Measurements from ENCODE around the gene CAPN15. TPM values are rescaled to one million over a fixed set of nuclear protein-coding genes. Genes with fewer than 3 reads are reported as not detected.

Gene CAPN15
- total RNA-seq, 1 experiment from 2014 or later, result 60.4 TPM

GRCh38 chr16:572865-573650 is 45.5 kb downstream of the CAPN15 start:
- intact Hi-C loops (cut with micrococcal nuclease), result no loop called here
- H3F3A ChIP-seq (ENCODE audit: low read length, unreplicated experiment), result no peaks in the 10 kb centered on the region
- H3K4me2 ChIP-seq (ENCODE audit: low read length), result no peak overlapping the region
- H3K9ac ChIP-seq (ENCODE audit: low read length), result no peak overlapping the region
- no peak for ATAC-seq
- ChIA-PET POLR2A (ENCODE audit: unreplicated experiment) (no interaction called here), CTCF (no interaction called here)
- TF ChIP-seq EZH2 (IDR thresholded peaks at IDR 0.05; ENCODE audit: low read length, unreplicated experiment), result no peak
- no peak for TF ChIP-seq CTCF (conservative IDR thresholded peaks at IDR 0.05; ENCODE audit: low read depth, low read length)
- TF ChIP-seq EZH2phosphoT487 (IDR thresholded peaks at IDR 0.05; ENCODE audit: borderline replicate concordance, low read length), result no peak
- no peak for DNase-seq
- no peak overlapping the region for H2AFZ ChIP-seq (ENCODE audit: low read length)
- H4K20me1 ChIP-seq (ENCODE audit: low read length), result no peaks in the 10 kb centered on the region
- BruUV-seq (replicated peaks), result no TSS peak
- H3K36me3 ChIP-seq (ENCODE audit: low read depth, low read length), result no peaks in the 10 kb centered on the region
- peaks cover 12% of the 10 kb centered on the region for H3K79me2 ChIP-seq (ENCODE audit: low read length)
- no peaks in the 10 kb centered on the region for H3K27me3 ChIP-seq (ENCODE audit: low read length)
- H3K27ac ChIP-seq (ENCODE audit: low read length), result no peak overlapping the region
- no peak overlapping the region for H3K4me3 ChIP-seq (ENCODE audit: low read length)
- peaks cover 6% of the 10 kb centered on the region; the same call in 1 of the 2 replicates for H3K4me1 ChIP-seq (ENCODE audit: insufficient read depth, low read length)
- no peaks in the 10 kb centered on the region for H3K9me3 ChIP-seq (ENCODE audit: low read length)
- H3K9me2 ChIP-seq (replicated peaks; ENCODE audit: low read length), result no peaks in the 10 kb centered on the region

GRCh38 chr16:574021-574760 is 46.7 kb downstream of the CAPN15 start:
- no peak for TF ChIP-seq EZH2 (IDR thresholded peaks at IDR 0.05; ENCODE audit: low read length, unreplicated experiment)
- TF ChIP-seq CTCF (conservative IDR thresholded peaks at IDR 0.05; ENCODE audit: low read depth, low read length), result no peak
- TF ChIP-seq EZH2phosphoT487 (IDR thresholded peaks at IDR 0.05; ENCODE audit: borderline replicate concordance, low read length), result no peak
- no peak overlapping the region for H2AFZ ChIP-seq (ENCODE audit: low read length)
- no peaks in the 10 kb centered on the region for H3K9me2 ChIP-seq (replicated peaks; ENCODE audit: low read length)
- no peak overlapping the region for H3K27ac ChIP-seq (ENCODE audit: low read length)
- H3K9me3 ChIP-seq (ENCODE audit: low read length), result no peaks in the 10 kb centered on the region
- intact Hi-C loops (cut with micrococcal nuclease), result no loop called here
- peaks cover 2% of the 10 kb centered on the region; the same call in 1 of the 2 replicates for H3K4me1 ChIP-seq (ENCODE audit: insufficient read depth, low read length)
- ATAC-seq, result no peak
- POLR2A ChIA-PET (ENCODE audit: unreplicated experiment), result no interaction called here
- H4K20me1 ChIP-seq (ENCODE audit: low read length), result no peaks in the 10 kb centered on the region
- H3K36me3 ChIP-seq (ENCODE audit: low read depth, low read length), result no peaks in the 10 kb centered on the region
- CTCF ChIA-PET, result no interaction called here
- no TSS peak for BruUV-seq (replicated peaks)
- no peak overlapping the region for H3K9ac ChIP-seq (ENCODE audit: low read length)
- no peak for DNase-seq
- no peak overlapping the region for H3K4me3 ChIP-seq (ENCODE audit: low read length)
- peaks cover 12% of the 10 kb centered on the region for H3K79me2 ChIP-seq (ENCODE audit: low read length)
- no peak overlapping the region for H3K4me2 ChIP-seq (ENCODE audit: low read length)
- no peaks in the 10 kb centered on the region for H3F3A ChIP-seq (ENCODE audit: low read length, unreplicated experiment)
- H3K27me3 ChIP-seq (ENCODE audit: low read length), result no peaks in the 10 kb centered on the region

Data from PC-3 (cell line).